AG04450 (cell line): Measurements from ENCODE around the gene DHRS12. TPM values are rescaled to one million over a fixed set of nuclear protein-coding genes. Genes with fewer than 3 reads are reported as not detected.

Source experiments
- CTCF ChIA-PET: fragments of 300-600, 350-600 bp; formaldehyde crosslinking; extraction: SDS; loops from one replicate; lab custom pipeline; 2022; ENCODE audit warnings: antibody characterized with exemption, inconsistent platforms; lab: Charles Lee
- POLR2A ChIA-PET: fragments of 350-600 bp; formaldehyde crosslinking; extraction: SDS; loops from one replicate; lab custom pipeline; 2021; ENCODE audit warnings: antibody characterized with exemption, inconsistent platforms; lab: Yijun Ruan, JAX
- DNase-seq: peaks from one replicate; pipeline ENCODE4 v3.0.0-alpha.2; 2011; ENCODE audit warnings: low read depth, low spot score
- H3K27ac ChIP-seq: one replicate; pipeline ENCODE4 v1.5.1; 2012; ENCODE audit warnings: low read depth, low read length, control low read depth
- H3K27me3 ChIP-seq: one replicate; pipeline ENCODE4 v1.6.0; 2012; ENCODE audit warnings: low read length; ENCODE audit not compliant: control insufficient read depth, insufficient read depth
- H3K4me3 ChIP-seq: 2 replicates; pipeline ENCODE4 v1.5.1; 2011; ENCODE audit warnings: mild to moderate bottlenecking, low read depth, low read length, control low read depth
- H3K9me3 ChIP-seq: 2 replicates; pipeline ENCODE4 v1.5.1; 2012; ENCODE audit warnings: low read length; ENCODE audit not compliant: control insufficient read depth, insufficient read depth
- polyA plus RNA-seq: library from polyadenylated mRNA; depleted of rRNA; stranded (reverse); fragments of >200 nt; gene quantifications from 2 replicates; pipeline ENCODE4 v1.2.3, GENCODE V29; 2011
- TF ChIP-seq, protein P1 (sequence below): IDR thresholded peaks from 2 replicates; pipeline ENCODE4 v1.5.1; 2011; ENCODE audit warnings: low read depth, low read length, control low read depth, inconsistent platforms

DHRS12 gene
- polyA plus RNA-seq, 1 experiment = 3.7 TPM

- ChIA-PET POLR2A (no interaction called here), CTCF (no interaction called here)
- H3K4me3 ChIP-seq = no peak overlapping the region
- no peak for DNase-seq
- H3K27ac ChIP-seq = no peak overlapping the region
- TF ChIP-seq, protein P1, sequence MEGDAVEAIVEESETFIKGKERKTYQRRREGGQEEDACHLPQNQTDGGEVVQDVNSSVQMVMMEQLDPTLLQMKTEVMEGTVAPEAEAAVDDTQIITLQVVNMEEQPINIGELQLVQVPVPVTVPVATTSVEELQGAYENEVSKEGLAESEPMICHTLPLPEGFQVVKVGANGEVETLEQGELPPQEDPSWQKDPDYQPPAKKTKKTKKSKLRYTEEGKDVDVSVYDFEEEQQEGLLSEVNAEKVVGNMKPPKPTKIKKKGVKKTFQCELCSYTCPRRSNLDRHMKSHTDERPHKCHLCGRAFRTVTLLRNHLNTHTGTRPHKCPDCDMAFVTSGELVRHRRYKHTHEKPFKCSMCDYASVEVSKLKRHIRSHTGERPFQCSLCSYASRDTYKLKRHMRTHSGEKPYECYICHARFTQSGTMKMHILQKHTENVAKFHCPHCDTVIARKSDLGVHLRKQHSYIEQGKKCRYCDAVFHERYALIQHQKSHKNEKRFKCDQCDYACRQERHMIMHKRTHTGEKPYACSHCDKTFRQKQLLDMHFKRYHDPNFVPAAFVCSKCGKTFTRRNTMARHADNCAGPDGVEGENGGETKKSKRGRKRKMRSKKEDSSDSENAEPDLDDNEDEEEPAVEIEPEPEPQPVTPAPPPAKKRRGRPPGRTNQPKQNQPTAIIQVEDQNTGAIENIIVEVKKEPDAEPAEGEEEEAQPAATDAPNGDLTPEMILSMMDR = no peak
- peaks cover 2% of the 10 kb centered on the region for H3K27me3 ChIP-seq
- no peaks in the 10 kb centered on the region for H3K9me3 ChIP-seq
Measured at GRCh38 chr13:51778392-51778791, 25.6 kb downstream of the DHRS12 start.

DNA sequence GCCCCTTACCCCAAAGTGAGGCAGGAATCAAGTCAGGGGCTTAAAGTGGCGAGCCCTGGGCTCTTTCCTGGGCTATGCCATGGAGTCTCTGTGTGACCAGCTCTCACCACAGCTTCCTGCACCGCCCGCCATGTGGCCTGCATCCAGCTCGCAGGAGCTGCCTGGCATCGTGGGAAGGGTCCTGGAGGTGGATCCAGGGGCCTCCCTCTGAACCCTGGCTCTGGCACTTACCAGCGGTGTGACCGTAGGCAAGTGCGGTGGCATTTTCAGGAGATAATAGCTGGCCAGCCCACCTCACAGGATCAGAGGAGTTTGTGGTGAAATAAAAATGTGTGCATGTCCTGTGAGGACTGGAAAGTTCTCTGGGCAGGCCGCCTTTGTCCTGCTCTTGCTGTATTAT is 26.0 kb downstream of the DHRS12 start:
- DNase-seq = no peak
- no peaks in the 10 kb centered on the region for H3K9me3 ChIP-seq
- no peak overlapping the region for H3K27ac ChIP-seq
- CTCF ChIA-PET = no interaction called here
- peaks cover 2% of the 10 kb centered on the region for H3K27me3 ChIP-seq
- H3K4me3 ChIP-seq = no peak overlapping the region
- POLR2A ChIA-PET = no interaction called here
- TF ChIP-seq, protein P1 = no peak

DNA sequence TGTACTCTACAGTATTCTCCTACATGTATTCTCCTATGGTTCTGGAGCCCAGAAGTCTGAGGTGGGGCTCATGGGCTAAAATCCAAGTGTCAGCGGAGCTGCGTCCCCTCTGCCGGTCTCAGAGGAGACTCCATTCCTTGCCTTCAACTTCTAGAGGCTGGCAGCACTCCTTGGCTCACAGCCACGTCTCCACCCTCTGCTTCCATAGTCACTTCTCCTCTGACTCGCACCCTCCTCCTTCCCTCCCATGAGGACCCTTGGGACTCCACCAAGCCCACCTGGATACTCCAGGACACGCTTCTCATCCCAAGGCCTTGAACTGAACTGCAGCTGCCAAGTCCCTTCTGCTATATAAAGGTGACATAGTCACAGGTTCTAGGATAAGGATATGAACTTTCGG is 27.8 kb downstream of the DHRS12 start:
- TF ChIP-seq, protein P1 = no peak
- H3K27ac ChIP-seq = no peak overlapping the region
- ChIA-PET CTCF (no interaction called here), POLR2A (no interaction called here)
- peaks cover 2% of the 10 kb centered on the region for H3K27me3 ChIP-seq
- no peak overlapping the region for H3K4me3 ChIP-seq
- DNase-seq = no peak
- no peaks in the 10 kb centered on the region for H3K9me3 ChIP-seq

DNA sequence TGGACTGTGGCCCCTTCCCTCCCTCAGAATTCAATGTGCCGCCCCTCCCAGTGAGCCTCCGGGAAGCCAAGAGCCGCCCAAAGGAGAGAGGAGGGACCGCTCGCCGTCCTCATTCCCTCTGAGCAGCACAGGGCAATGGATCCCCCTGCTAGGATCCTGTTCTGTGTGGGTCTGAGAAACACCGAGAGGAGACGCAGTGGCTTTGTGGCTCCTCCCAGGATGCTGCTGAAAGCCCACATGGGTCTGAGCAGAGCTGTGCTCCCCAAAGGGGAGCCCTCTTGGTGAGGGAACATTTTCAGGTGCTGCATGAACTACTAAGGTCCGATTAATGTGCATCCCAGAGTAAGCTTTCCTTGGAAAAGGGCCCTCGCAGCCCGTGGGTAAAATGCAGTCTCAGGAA is 30.4 kb downstream of the DHRS12 start:
- TF ChIP-seq, protein P1 = no peak
- DNase-seq = no peak
- ChIA-PET CTCF (no interaction called here), POLR2A (no interaction called here)
- no peak overlapping the region for H3K27ac ChIP-seq
- H3K9me3 ChIP-seq = no peaks in the 10 kb centered on the region; the same call in 1 of the 2 replicates
- H3K27me3 ChIP-seq = peaks cover 1% of the 10 kb centered on the region
- H3K4me3 ChIP-seq = no peak overlapping the region

- CTCF ChIA-PET = no interaction called here
- Histone ChIP-seq H3K27me3 (no peaks in the 10 kb centered on the region), H3K4me3 (no peak overlapping the region), H3K27ac (no peak overlapping the region), H3K9me3 (no peaks in the 10 kb centered on the region; the same call in 1 of the 2 replicates)
- POLR2A ChIA-PET = interaction anchor here (1.0 kb wide), 1 partner anchor 320 kb away, joined by 4 read pairs; the partner anchor contains the start of gene INTS6
- TF ChIP-seq, protein P1 = no peak
- DNase-seq = no peak
Measured at GRCh38 chr13:51772781-51773180, 31.2 kb downstream of the DHRS12 start.
